ENCODE results near the gene C17orf50. TPM values are rescaled to one million over a fixed set of nuclear protein-coding genes. Genes with fewer than 3 reads are reported as not detected.

C17orf50 gene
- under 1 TPM in 1 of 4 donors, not detected in 3; 0.15 TPM for polyA plus RNA-seq
- long read RNA-seq, donor 1: 0 reads
- long read RNA-seq, donor 2: 0 reads
- long read RNA-seq, donor 3: 0 reads
- long read RNA-seq, donor 4: 0 reads
- long read RNA-seq, donor 5: 0 reads
- long read RNA-seq, donor 6: 0 reads
- long read RNA-seq, donor 7: 0 reads
- long read RNA-seq, donor 8: 0 reads
- long read RNA-seq, donor 9: 0 reads
- long read RNA-seq, donor 10: 0 reads

DNA sequence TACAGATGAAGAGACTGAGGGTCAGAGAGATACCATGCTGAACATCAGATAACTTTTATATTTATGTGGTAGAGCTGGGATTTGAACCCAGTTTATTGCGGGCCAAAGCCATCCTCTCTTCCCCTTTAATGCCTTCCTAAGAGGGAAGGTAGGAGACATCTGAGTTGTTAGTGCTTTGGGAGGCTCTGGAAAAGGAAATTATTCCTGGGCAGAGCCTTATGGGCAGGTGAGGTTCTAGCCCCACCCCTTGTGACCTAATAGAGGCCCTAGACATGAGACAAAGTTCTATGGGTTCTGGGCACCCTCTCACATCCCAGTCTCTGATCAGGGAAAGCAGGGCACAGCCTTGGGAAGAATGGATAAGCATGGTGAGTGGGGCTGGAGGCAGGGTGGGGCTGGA is at the start of gene C17orf50:
Gene C17orf50, plus strand, starts transcription at position 301 of the 400 bp plus-strand sequence. Its CDS starts 55 bp downstream, at position 356.
- FAIRE-seq: no peak
- 55 to 96% (median 94%) methylated on average over 1 of the region's 1 CpG for WGBS, 3 donors

DNA sequence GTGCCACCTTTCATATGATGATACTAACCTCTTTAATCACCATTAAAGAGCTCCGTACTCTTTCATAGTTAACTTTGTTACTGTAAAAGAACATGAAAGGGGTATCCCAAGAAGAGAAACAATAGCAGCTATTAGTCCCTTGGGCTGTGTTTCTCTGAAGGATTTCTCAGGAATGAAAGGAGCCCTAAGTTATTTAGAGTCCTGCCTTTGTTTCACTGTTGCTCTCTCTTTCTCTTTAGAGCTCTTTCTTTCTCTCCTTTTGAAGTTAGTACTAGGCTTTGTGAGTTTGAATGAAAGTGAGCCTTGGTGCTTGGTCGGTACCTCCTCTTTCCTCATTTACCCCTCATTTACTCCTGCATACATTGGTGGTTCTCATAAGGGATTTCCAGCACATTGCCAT is 49.7 kb upstream of the C17orf50 start:
- H3K36me3 ChIP-seq (ENCODE audit: control insufficient read depth in 3 of 3, insufficient read depth in 2 of 3, low read depth in 1 of 3, low read length in 3 of 3): peaks cover 0 to 9% (median 2%) of the 10 kb centered on the region in 3 donors

More for the DNA sequence above, at the start of gene C17orf50:
- no peaks in the 10 kb centered on the region for H3K27me3 ChIP-seq (ENCODE audit: control insufficient read depth in 3 of 3, insufficient read depth in 3 of 3, low read length in 3 of 3)
- H3K4me1 ChIP-seq (ENCODE audit: control insufficient read depth in 3 of 3, insufficient read depth in 2 of 3, low read depth in 1 of 3, low read length in 2 of 3): no peaks in the 10 kb centered on the region
- no peaks in the 10 kb centered on the region for H3K36me3 ChIP-seq (ENCODE audit: control insufficient read depth in 3 of 3, insufficient read depth in 2 of 3, low read depth in 1 of 3, low read length in 3 of 3)
- H3K27ac ChIP-seq (ENCODE audit: low read depth in 1 of 3, low read length in 2 of 3): no peak within 1 kb of the TSS
- no peak within 1 kb of the TSS for H3K4me3 ChIP-seq (ENCODE audit: low read depth in 1 of 3, low read length in 3 of 3)
- no peaks in the 10 kb centered on the region for H3K9me3 ChIP-seq (ENCODE audit: control insufficient read depth in 2 of 2, insufficient read depth in 1 of 2, low read depth in 1 of 2, low read length in 1 of 2)
- DNase-seq: no peak

DNA sequence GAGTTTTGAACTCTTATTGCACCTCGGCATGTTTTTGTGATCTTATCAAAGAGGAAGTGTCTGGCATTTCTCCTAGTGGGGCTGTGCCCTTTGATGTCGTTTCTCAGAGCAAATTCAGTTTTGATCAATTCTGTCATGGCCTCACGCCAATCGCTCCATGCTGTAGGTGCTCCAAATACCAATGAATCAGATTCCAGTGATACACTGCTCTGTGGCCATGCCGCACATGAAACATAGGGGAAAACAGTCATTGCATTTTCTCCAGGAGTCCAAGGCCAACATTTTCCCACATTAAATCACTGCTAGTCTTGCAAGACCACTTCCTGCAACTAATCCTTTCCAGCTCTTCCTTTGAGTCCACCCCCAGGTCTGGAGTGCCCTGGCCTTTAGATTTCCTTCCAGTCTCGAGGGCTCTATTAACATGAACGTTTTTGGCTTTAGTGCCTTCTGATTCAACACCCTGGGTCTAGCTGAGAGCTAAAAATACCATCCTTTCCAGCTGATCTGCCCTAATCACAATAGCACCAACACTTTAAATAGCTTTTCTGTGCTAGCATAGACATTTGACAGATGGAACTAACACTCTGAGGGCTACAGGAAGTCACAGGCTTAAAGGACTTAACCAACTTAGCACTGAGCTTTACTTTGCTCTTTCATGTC is 47.5 kb upstream of the C17orf50 start:
- Histone ChIP-seq H3K36me3 (ENCODE audit: control insufficient read depth in 3 of 3, insufficient read depth in 2 of 3, low read depth in 1 of 3, low read length in 3 of 3) (peaks cover 5 to 9% (median 6%) of the 10 kb centered on the region in 3 donors), H3K4me1 (ENCODE audit: control insufficient read depth in 3 of 3, insufficient read depth in 2 of 3, low read depth in 1 of 3, low read length in 2 of 3) (peaks cover 0 to 6% (median 2%) of the 10 kb centered on the region in 3 donors), H3K9me3 (ENCODE audit: control insufficient read depth in 2 of 2, insufficient read depth in 1 of 2, low read depth in 1 of 2, low read length in 1 of 2) (no peaks in the 10 kb centered on the region), H3K27ac (ENCODE audit: low read depth in 1 of 3, low read length in 2 of 3) (no peak overlapping the region), H3K4me3 (ENCODE audit: low read depth in 1 of 3, low read length in 3 of 3) (no peak overlapping the region), H3K27me3 (ENCODE audit: control insufficient read depth in 3 of 3, insufficient read depth in 3 of 3, low read length in 3 of 3) (no peaks in the 10 kb centered on the region)
- FAIRE-seq (no peak), DNase-seq (peak; percentile 54 to 66)
- WGBS, 3 donors: 9 to 28% (median 25%) methylated on average over 7 of the region's 7 CpGs

More for the DNA sequence above, 49.7 kb upstream of the C17orf50 start:
- peaks cover 0 to 3% (median 2%) of the 10 kb centered on the region in 3 donors for H3K4me1 ChIP-seq (ENCODE audit: control insufficient read depth in 3 of 3, insufficient read depth in 2 of 3, low read depth in 1 of 3, low read length in 2 of 3)
- no peaks in the 10 kb centered on the region for H3K9me3 ChIP-seq (ENCODE audit: control insufficient read depth in 2 of 2, insufficient read depth in 1 of 2, low read depth in 1 of 2, low read length in 1 of 2)
- no peaks in the 10 kb centered on the region for H3K27me3 ChIP-seq (ENCODE audit: control insufficient read depth in 3 of 3, insufficient read depth in 3 of 3, low read length in 3 of 3)
- no peak overlapping the region for H3K27ac ChIP-seq (ENCODE audit: low read depth in 1 of 3, low read length in 2 of 3)
- no peak for DNase-seq
- no peak for FAIRE-seq
- 93 to 97% (median 94%) methylated on average over 2 of the region's 2 CpGs for WGBS, 3 donors
- no peak overlapping the region for H3K4me3 ChIP-seq (ENCODE audit: low read depth in 1 of 3, low read length in 3 of 3)

DNA sequence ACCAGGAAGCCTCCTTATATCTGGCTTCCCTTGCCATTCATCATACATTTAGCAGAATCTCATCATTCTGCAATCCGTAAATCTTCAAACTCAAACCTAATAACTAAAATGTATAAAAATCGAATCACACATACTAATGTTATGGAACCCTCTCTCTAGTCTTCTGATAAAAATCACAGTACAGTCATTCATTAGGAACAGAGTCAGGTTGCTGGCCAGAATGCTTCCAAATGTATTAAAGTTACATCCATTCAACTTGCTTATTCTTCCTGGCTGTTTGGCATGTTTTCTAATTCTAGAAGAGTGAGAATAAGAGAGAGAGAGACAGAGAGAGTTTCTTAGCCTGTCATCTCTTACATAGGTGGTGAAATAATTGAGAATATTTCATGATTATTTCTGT is 45.7 kb upstream of the C17orf50 start:
- Histone ChIP-seq H3K27me3 (ENCODE audit: control insufficient read depth in 3 of 3, insufficient read depth in 3 of 3, low read length in 3 of 3) (no peaks in the 10 kb centered on the region), H3K4me3 (ENCODE audit: low read depth in 1 of 3, low read length in 3 of 3) (no peak overlapping the region), H3K27ac (ENCODE audit: low read depth in 1 of 3, low read length in 2 of 3) (no peak overlapping the region), H3K36me3 (ENCODE audit: control insufficient read depth in 3 of 3, insufficient read depth in 2 of 3, low read depth in 1 of 3, low read length in 3 of 3) (peaks cover 5 to 10% (median 9%) of the 10 kb centered on the region in 3 donors), H3K4me1 (ENCODE audit: control insufficient read depth in 3 of 3, insufficient read depth in 2 of 3, low read depth in 1 of 3, low read length in 2 of 3) (peaks cover 0 to 2% (median 0%) of the 10 kb centered on the region in 3 donors), H3K9me3 (ENCODE audit: control insufficient read depth in 2 of 2, insufficient read depth in 1 of 2, low read depth in 1 of 2, low read length in 1 of 2) (no peaks in the 10 kb centered on the region)
- WGBS, 3 donors: 90 to 93% (median 91%) methylated on average over 2 of the region's 2 CpGs
- DNase-seq (no peak), FAIRE-seq (no peak)

DNA sequence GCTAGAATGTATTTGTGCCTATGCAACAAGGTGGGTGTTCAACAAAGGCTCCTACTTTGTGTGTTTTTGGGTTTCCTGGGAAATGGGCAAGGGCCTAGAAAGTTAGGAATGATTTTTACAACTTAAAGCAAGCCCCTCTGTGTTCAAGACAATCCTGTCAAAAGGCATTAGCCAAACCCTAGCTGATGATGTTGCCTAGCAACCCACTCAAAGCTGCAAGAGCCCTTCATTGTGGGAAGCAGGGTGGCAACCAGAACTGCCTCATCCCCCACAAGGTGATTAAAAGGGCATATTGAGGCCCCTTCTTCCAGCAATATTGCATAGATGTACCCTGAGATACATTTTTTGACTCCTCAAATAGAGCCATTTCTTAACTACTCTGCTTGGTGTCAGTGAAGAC is 45.3 kb upstream of the C17orf50 start:
- Histone ChIP-seq H3K9me3 (ENCODE audit: control insufficient read depth in 2 of 2, insufficient read depth in 1 of 2, low read depth in 1 of 2, low read length in 1 of 2) (no peaks in the 10 kb centered on the region), H3K4me3 (ENCODE audit: low read depth in 1 of 3, low read length in 3 of 3) (no peak overlapping the region), H3K27ac (ENCODE audit: low read depth in 1 of 3, low read length in 2 of 3) (no peak overlapping the region), H3K4me1 (ENCODE audit: control insufficient read depth in 3 of 3, insufficient read depth in 2 of 3, low read depth in 1 of 3, low read length in 2 of 3) (peaks cover 0 to 2% (median 0%) of the 10 kb centered on the region in 3 donors), H3K27me3 (ENCODE audit: control insufficient read depth in 3 of 3, insufficient read depth in 3 of 3, low read length in 3 of 3) (no peaks in the 10 kb centered on the region), H3K36me3 (ENCODE audit: control insufficient read depth in 3 of 3, insufficient read depth in 2 of 3, low read depth in 1 of 3, low read length in 3 of 3) (peaks cover 7 to 10% (median 9%) of the 10 kb centered on the region in 3 donors)
- FAIRE-seq (no peak), DNase-seq (no peak)

DNA sequence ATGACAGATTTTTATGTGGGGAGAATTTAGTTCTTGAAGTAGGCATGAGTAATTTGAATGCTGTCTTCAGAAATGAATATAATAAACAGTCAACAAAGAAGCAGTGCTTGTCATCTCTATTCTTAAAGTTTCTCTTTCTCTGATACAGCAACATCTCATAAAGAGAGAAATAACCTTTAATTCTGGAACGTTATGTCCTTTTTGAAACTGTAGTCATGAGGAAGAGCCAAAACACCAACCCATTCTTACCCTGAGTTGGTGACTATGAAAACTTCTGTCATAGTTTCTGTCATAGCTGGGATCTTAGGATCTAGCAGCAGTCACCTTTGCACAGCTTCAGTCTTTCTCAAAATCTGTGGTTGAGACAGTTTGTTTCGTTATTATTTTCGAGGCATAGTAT is 44.5 kb upstream of the C17orf50 start:
- no peak overlapping the region for H3K27ac ChIP-seq (ENCODE audit: low read depth in 1 of 3, low read length in 2 of 3)
- no peaks in the 10 kb centered on the region for H3K27me3 ChIP-seq (ENCODE audit: control insufficient read depth in 3 of 3, insufficient read depth in 3 of 3, low read length in 3 of 3)
- no peaks in the 10 kb centered on the region for H3K9me3 ChIP-seq (ENCODE audit: control insufficient read depth in 2 of 2, insufficient read depth in 1 of 2, low read depth in 1 of 2, low read length in 1 of 2)
- DNase-seq (no peak), FAIRE-seq (no peak)
- peaks cover 7 to 13% (median 7%) of the 10 kb centered on the region in 3 donors for H3K36me3 ChIP-seq (ENCODE audit: control insufficient read depth in 3 of 3, insufficient read depth in 2 of 3, low read depth in 1 of 3, low read length in 3 of 3)
- 77 to 85% (median 80%) methylated on average over 3 of the region's 3 CpGs for WGBS, 3 donors
- no peak overlapping the region for H3K4me3 ChIP-seq (ENCODE audit: low read depth in 1 of 3, low read length in 3 of 3)
- H3K4me1 ChIP-seq (ENCODE audit: control insufficient read depth in 3 of 3, insufficient read depth in 2 of 3, low read depth in 1 of 3, low read length in 2 of 3): peaks cover 0 to 2% (median 0%) of the 10 kb centered on the region in 3 donors

DNA sequence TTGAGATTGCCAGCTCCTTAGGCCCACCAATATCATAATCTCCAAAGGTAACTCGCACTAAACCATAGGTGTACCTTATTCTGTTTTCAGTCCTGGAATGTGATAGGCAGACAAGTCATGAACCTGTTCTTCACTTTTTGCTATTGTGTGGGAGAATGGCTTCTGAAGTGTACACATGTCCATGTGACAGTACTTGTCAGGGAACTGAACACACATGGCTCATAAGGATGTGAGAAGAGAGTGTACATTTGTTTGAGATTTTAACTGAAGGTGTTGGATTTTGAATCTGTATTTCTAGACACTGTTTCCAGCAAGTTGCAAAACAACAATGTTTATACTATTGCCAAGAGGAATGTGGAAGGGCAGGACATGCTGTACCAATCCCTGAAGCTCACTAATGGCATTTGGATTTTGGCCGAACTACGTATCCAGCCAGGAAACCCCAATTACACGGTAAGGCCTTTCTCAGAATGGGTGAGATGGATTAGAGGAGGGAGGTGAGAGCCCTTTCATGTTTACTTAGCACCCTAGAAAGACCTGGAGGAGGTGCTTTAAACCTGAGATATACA is 43.7 kb upstream of the C17orf50 start:
- H3K9me3 ChIP-seq (ENCODE audit: control insufficient read depth in 2 of 2, insufficient read depth in 1 of 2, low read depth in 1 of 2, low read length in 1 of 2): no peaks in the 10 kb centered on the region
- H3K36me3 ChIP-seq (ENCODE audit: control insufficient read depth in 3 of 3, insufficient read depth in 2 of 3, low read depth in 1 of 3, low read length in 3 of 3): peaks cover 10 to 14% (median 10%) of the 10 kb centered on the region in 3 donors
- no peak overlapping the region for H3K27ac ChIP-seq (ENCODE audit: low read depth in 1 of 3, low read length in 2 of 3)
- peaks cover 0 to 2% (median 0%) of the 10 kb centered on the region in 3 donors for H3K4me1 ChIP-seq (ENCODE audit: control insufficient read depth in 3 of 3, insufficient read depth in 2 of 3, low read depth in 1 of 3, low read length in 2 of 3)
- FAIRE-seq (no peak), DNase-seq (no peak)
- 74 to 83% (median 78%) methylated on average over 4 of the region's 4 CpGs for WGBS, 3 donors
- no peak overlapping the region for H3K4me3 ChIP-seq (ENCODE audit: low read depth in 1 of 3, low read length in 3 of 3)
- H3K27me3 ChIP-seq (ENCODE audit: control insufficient read depth in 3 of 3, insufficient read depth in 3 of 3, low read length in 3 of 3): no peaks in the 10 kb centered on the region

DNA sequence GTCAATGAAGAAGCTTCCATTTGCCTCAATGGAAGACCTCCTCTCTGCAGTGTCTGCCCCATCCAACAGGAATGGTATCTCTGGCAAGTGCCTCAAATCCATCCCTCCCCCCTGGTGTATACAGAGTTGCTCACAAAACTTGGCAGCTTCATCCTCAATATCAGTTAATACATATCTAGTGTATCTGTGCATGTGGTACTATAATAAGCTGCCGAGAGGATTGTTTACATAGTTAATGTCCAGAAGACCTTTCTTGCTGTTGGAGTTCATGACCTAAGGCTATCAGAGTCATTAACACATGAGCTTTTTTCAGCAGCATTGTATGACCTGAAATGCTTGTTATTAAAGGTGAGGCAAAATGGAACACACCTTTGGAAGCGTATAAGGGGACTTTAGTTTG is 43.2 kb upstream of the C17orf50 start:
- Histone ChIP-seq H3K27me3 (ENCODE audit: control insufficient read depth in 3 of 3, insufficient read depth in 3 of 3, low read length in 3 of 3) (no peaks in the 10 kb centered on the region), H3K9me3 (ENCODE audit: control insufficient read depth in 2 of 2, insufficient read depth in 1 of 2, low read depth in 1 of 2, low read length in 1 of 2) (no peaks in the 10 kb centered on the region), H3K4me1 (ENCODE audit: control insufficient read depth in 3 of 3, insufficient read depth in 2 of 3, low read depth in 1 of 3, low read length in 2 of 3) (peaks cover 0 to 2% (median 0%) of the 10 kb centered on the region in 3 donors), H3K27ac (ENCODE audit: low read depth in 1 of 3, low read length in 2 of 3) (no peak overlapping the region), H3K36me3 (ENCODE audit: control insufficient read depth in 3 of 3, insufficient read depth in 2 of 3, low read depth in 1 of 3, low read length in 3 of 3) (peaks cover 10 to 14% (median 11%) of the 10 kb centered on the region in 3 donors), H3K4me3 (ENCODE audit: low read depth in 1 of 3, low read length in 3 of 3) (no peak overlapping the region)
- FAIRE-seq (no peak), DNase-seq (no peak)
- WGBS, 3 donors: 50 to 63% (median 57%) methylated on average over 2 of the region's 2 CpGs
